SK-N-SH treated with all-trans-retinoic acid at 6 μM for 48 hours (cell line): ENCODE measurements around the gene SPCS2.

ENCODE experiments used
- ARNTL ChIP-seq: fragments of 450-650 bp; formaldehyde crosslinking; IDR thresholded peaks from 2 replicates; pipeline ENCODE4 v1.5.0; 2020; ENCODE audit warnings: low read depth, mild to moderate bottlenecking, moderate library complexity, borderline replicate concordance
- BACH2 ChIP-seq: fragments of 250-450 bp; sonication (Bioruptor Pico); IDR thresholded peaks from 2 replicates; pipeline ENCODE4 v1.9.0; 2021; ENCODE audit warnings: mild to moderate bottlenecking, borderline replicate concordance
- CSRNP3 ChIP-seq: fragments of 250-450 bp; sonication (Bioruptor Pico); IDR thresholded peaks from 2 replicates; pipeline ENCODE4 v1.5.1; 2021; ENCODE audit warnings: mild to moderate bottlenecking, moderate library complexity
- ESRRG ChIP-seq: fragments of 250-450 bp; sonication (Bioruptor Pico); IDR thresholded peaks from 2 replicates; pipeline ENCODE4 v1.6.1; 2021; ENCODE audit warnings: mild to moderate bottlenecking
- OSR1 ChIP-seq: fragments of 250-450 bp; sonication (Bioruptor Pico); IDR thresholded peaks from 2 replicates; pipeline ENCODE4 v1.8.0; 2022; ENCODE audit warnings: moderate library complexity, mild to moderate bottlenecking, inconsistent platforms
- PATZ1 ChIP-seq: fragments of 250-450 bp; sonication (Bioruptor Pico); IDR thresholded peaks from 2 replicates; pipeline ENCODE4 v1.8.0; 2020; ENCODE audit warnings: mild to moderate bottlenecking, moderate library complexity, borderline replicate concordance
- SNAI2 ChIP-seq: fragments of 250-450 bp; sonication (Bioruptor Pico); IDR thresholded peaks from 2 replicates; pipeline ENCODE4 v1.5.0; 2020; ENCODE audit warnings: mild to moderate bottlenecking, moderate library complexity
- TCF4 ChIP-seq: fragments of 250-450 bp; sonication (Bioruptor Pico); IDR thresholded peaks from 2 replicates; pipeline ENCODE4 v1.8.0; 2021; ENCODE audit warnings: mild to moderate bottlenecking, moderate library complexity, borderline replicate concordance
- ZNF8 ChIP-seq: fragments of 450-650 bp; formaldehyde crosslinking; IDR thresholded peaks from 2 replicates; pipeline ENCODE4 v1.5.0; 2020; ENCODE audit warnings: mild to moderate bottlenecking, moderate library complexity
- TF ChIP-seq, protein P1 (sequence below): fragments of 250-450 bp; sonication (Bioruptor Pico); IDR thresholded peaks from 2 replicates; pipeline ENCODE4 v1.8.0; 2021; ENCODE audit warnings: low read depth, mild to moderate bottlenecking, moderate library complexity, borderline replicate concordance

DNA sequence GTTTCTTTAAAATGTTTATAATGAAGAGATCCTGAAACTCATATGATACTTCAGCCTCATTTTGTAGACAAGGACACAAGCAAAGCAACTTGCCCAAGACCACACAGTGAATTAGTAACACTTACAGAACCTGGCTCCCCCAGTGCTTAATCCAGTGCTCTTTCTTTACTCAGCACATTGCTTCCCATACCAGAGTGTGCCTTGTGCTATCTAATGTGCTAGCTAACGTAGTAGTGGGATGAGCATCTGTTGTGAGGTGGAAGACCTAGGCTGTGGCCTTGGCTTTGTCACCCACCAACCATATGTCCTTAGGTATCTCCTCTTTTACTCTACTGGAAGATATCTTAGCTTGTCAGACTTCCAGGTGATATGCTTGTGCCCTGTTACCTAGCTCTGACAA lies 5.1 kb downstream of the SPCS2 start:
- TF ChIP-seq TCF4 (CRISPR knock-in tag): no peak
- TF ChIP-seq ZNF8 (CRISPR knock-in tag): no peak
- no peak for TF ChIP-seq PATZ1 (CRISPR knock-in tag)
- no peak for TF ChIP-seq ESRRG (CRISPR knock-in tag)
- TF ChIP-seq BACH2 (CRISPR knock-in tag): no peak
- no peak for TF ChIP-seq CSRNP3 (CRISPR knock-in tag)
- TF ChIP-seq, protein P1, sequence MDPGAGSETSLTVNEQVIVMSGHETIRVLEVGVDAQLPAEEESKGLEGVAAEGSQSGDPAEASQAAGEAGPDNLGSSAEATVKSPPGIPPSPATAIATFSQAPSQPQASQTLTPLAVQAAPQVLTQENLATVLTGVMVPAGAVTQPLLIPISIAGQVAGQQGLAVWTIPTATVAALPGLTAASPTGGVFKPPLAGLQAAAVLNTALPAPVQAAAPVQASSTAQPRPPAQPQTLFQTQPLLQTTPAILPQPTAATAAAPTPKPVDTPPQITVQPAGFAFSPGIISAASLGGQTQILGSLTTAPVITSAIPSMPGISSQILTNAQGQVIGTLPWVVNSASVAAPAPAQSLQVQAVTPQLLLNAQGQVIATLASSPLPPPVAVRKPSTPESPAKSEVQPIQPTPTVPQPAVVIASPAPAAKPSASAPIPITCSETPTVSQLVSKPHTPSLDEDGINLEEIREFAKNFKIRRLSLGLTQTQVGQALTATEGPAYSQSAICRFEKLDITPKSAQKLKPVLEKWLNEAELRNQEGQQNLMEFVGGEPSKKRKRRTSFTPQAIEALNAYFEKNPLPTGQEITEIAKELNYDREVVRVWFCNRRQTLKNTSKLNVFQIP (CRISPR knock-in tag): no peak
- TF ChIP-seq SNAI2 (CRISPR knock-in tag): no peak
- no peak for TF ChIP-seq OSR1
- TF ChIP-seq ARNTL: no peak
